Measurements from ENCODE around the gene TTC32.
"Not testable (repeated sequence)": the region's sequence is repeated elsewhere in the genome, so short reads cannot be mapped to it uniquely, and the experiment has no call there.

The TTC32 gene

GRCh38 chr2:19887510-19887909, 14.3 kb downstream of the TTC32 start:
- Mint-ChIP-seq H3K4me3 (no peak overlapping the region), H3K27ac (no peak overlapping the region), H3K4me1 (peaks cover 22% of the 10 kb centered on the region), H3K27me3 (no peaks in the 10 kb centered on the region), H3K9me3 (peaks cover 4% of the 10 kb centered on the region), H3K36me3 (peaks cover 22% of the 10 kb centered on the region)
- ATAC-seq = no peak

GRCh38 chr2:19886261-19886660, 15.5 kb downstream of the TTC32 start:
- H3K36me3 Mint-ChIP-seq = peaks cover 15% of the 10 kb centered on the region
- H3K4me1 Mint-ChIP-seq = peaks cover 15% of the 10 kb centered on the region
- H3K9me3 Mint-ChIP-seq = no peaks in the 10 kb centered on the region
- ATAC-seq = no peak
- no peak overlapping the region for H3K27ac Mint-ChIP-seq
- no peak overlapping the region for H3K4me3 Mint-ChIP-seq
- no peaks in the 10 kb centered on the region for H3K27me3 Mint-ChIP-seq

- Mint-ChIP-seq H3K27ac (no peak overlapping the region), H3K4me3 (no peak overlapping the region), H3K27me3 (no peaks in the 10 kb centered on the region), H3K4me1 (peaks cover 20% of the 10 kb centered on the region), H3K36me3 (peaks cover 15% of the 10 kb centered on the region), H3K9me3 (no peaks in the 10 kb centered on the region)
- ATAC-seq = no peak
Measured at GRCh38 chr2:19885791-19886190, 16.0 kb downstream of the TTC32 start.

GRCh38 chr2:19883971-19884720, 17.6 kb downstream of the TTC32 start:
- no peak for ATAC-seq
- H3K4me1 Mint-ChIP-seq = peaks cover 24% of the 10 kb centered on the region
- no peak overlapping the region for H3K27ac Mint-ChIP-seq

GRCh38 chr2:19883486-19883885, 18.3 kb downstream of the TTC32 start:
- ATAC-seq = no peak
- Mint-ChIP-seq H3K4me1 (peaks cover 27% of the 10 kb centered on the region), H3K27me3 (no peaks in the 10 kb centered on the region), H3K4me3 (no peak overlapping the region), H3K27ac (no peak overlapping the region), H3K9me3 (no peaks in the 10 kb centered on the region), H3K36me3 (no peaks in the 10 kb centered on the region)

More at GRCh38 chr2:19883971-19884720, 17.6 kb downstream of the TTC32 start:
- Mint-ChIP-seq H3K4me3 (no peak overlapping the region), H3K27me3 (no peaks in the 10 kb centered on the region), H3K36me3 (no peaks in the 10 kb centered on the region), H3K9me3 (no peaks in the 10 kb centered on the region)

GRCh38 chr2:19882286-19882685, 19.5 kb downstream of the TTC32 start:
- H3K9me3 Mint-ChIP-seq = no peaks in the 10 kb centered on the region
- peaks cover 27% of the 10 kb centered on the region for H3K4me1 Mint-ChIP-seq
- no peaks in the 10 kb centered on the region for H3K36me3 Mint-ChIP-seq
- no peak for ATAC-seq
- no peak overlapping the region for H3K27ac Mint-ChIP-seq
- H3K27me3 Mint-ChIP-seq = no peaks in the 10 kb centered on the region
- no peak overlapping the region for H3K4me3 Mint-ChIP-seq

- no peaks in the 10 kb centered on the region for H3K9me3 Mint-ChIP-seq
- no peaks in the 10 kb centered on the region for H3K27me3 Mint-ChIP-seq
- no peak overlapping the region for H3K27ac Mint-ChIP-seq
- no peak for ATAC-seq
- H3K4me1 Mint-ChIP-seq = peaks cover 27% of the 10 kb centered on the region
- peaks cover 2% of the 10 kb centered on the region for H3K36me3 Mint-ChIP-seq
- no peak overlapping the region for H3K4me3 Mint-ChIP-seq
Measured at GRCh38 chr2:19881908-19882265, 19.9 kb downstream of the TTC32 start.

GRCh38 chr2:19881221-19881907, 20.4 kb downstream of the TTC32 start:
- ATAC-seq = no peak
- no peak overlapping the region for H3K4me3 Mint-ChIP-seq
- peaks cover 27% of the 10 kb centered on the region for H3K4me1 Mint-ChIP-seq
- H3K36me3 Mint-ChIP-seq = peaks cover 6% of the 10 kb centered on the region
- no peaks in the 10 kb centered on the region for H3K9me3 Mint-ChIP-seq
- H3K27me3 Mint-ChIP-seq = no peaks in the 10 kb centered on the region
- H3K27ac Mint-ChIP-seq = no peak overlapping the region

- not testable (repeated sequence) for H3K9me3 Mint-ChIP-seq, H3K27ac Mint-ChIP-seq, H3K36me3 Mint-ChIP-seq, H3K27me3 Mint-ChIP-seq, ATAC-seq, H3K4me3 Mint-ChIP-seq
- H3K4me1 Mint-ChIP-seq = peaks cover 19% of the 10 kb centered on the region
Measured at GRCh38 chr2:19880191-19880590, 21.6 kb downstream of the TTC32 start.

- ATAC-seq = no peak
- Mint-ChIP-seq H3K27me3 (no peaks in the 10 kb centered on the region), H3K4me1 (peaks cover 19% of the 10 kb centered on the region), H3K36me3 (peaks cover 9% of the 10 kb centered on the region), H3K27ac (no peak overlapping the region), H3K9me3 (no peaks in the 10 kb centered on the region), H3K4me3 (no peak overlapping the region)
Measured at GRCh38 chr2:19879120-19879519, 22.7 kb downstream of the TTC32 start.

GRCh38 chr2:19878268-19879046, 23.3 kb downstream of the TTC32 start:
- no peak for ATAC-seq
- Mint-ChIP-seq H3K27ac (no peak overlapping the region), H3K36me3 (peaks cover 11% of the 10 kb centered on the region), H3K4me1 (peaks cover 19% of the 10 kb centered on the region), H3K9me3 (no peaks in the 10 kb centered on the region), H3K27me3 (no peaks in the 10 kb centered on the region), H3K4me3 (no peak overlapping the region)

- no peak overlapping the region for H3K4me3 Mint-ChIP-seq
- H3K27ac Mint-ChIP-seq = no peak overlapping the region
- no peaks in the 10 kb centered on the region for H3K9me3 Mint-ChIP-seq
- H3K4me1 Mint-ChIP-seq = peaks cover 19% of the 10 kb centered on the region
- peaks cover 11% of the 10 kb centered on the region for H3K36me3 Mint-ChIP-seq
- no peak for ATAC-seq
- H3K27me3 Mint-ChIP-seq = no peaks in the 10 kb centered on the region
Measured at GRCh38 chr2:19876751-19877150, 25.0 kb downstream of the TTC32 start.

GRCh38 chr2:19875280-19875679, 26.5 kb downstream of the TTC32 start:
- Mint-ChIP-seq H3K36me3 (peaks cover 11% of the 10 kb centered on the region), H3K4me1 (peaks cover 9% of the 10 kb centered on the region), H3K9me3 (no peaks in the 10 kb centered on the region), H3K27ac (no peak overlapping the region), H3K27me3 (no peaks in the 10 kb centered on the region), H3K4me3 (no peak overlapping the region)
- ATAC-seq = no peak

GRCh38 chr2:19874726-19875125, 27.1 kb downstream of the TTC32 start:
- no peak overlapping the region for H3K4me3 Mint-ChIP-seq
- ATAC-seq = no peak
- H3K9me3 Mint-ChIP-seq = no peaks in the 10 kb centered on the region
- peaks cover 10% of the 10 kb centered on the region for H3K4me1 Mint-ChIP-seq
- no peak overlapping the region for H3K27ac Mint-ChIP-seq
- no peaks in the 10 kb centered on the region for H3K27me3 Mint-ChIP-seq
- peaks cover 11% of the 10 kb centered on the region for H3K36me3 Mint-ChIP-seq

- Mint-ChIP-seq H3K27me3 (no peaks in the 10 kb centered on the region), H3K9me3 (no peaks in the 10 kb centered on the region), H3K4me3 (no peak overlapping the region), H3K36me3 (peaks cover 11% of the 10 kb centered on the region), H3K27ac (no peak overlapping the region), H3K4me1 (peaks cover 19% of the 10 kb centered on the region)
- no peak for ATAC-seq
Measured at GRCh38 chr2:19873014-19873413, 28.8 kb downstream of the TTC32 start.

All from stimulated activated memory B cell treated with anti-CD40 and anti-IgM and Interleukin-4, amounts not matched to agents 10 μg/mL and 1 μg/mL and 100 μg/mL, for 72 hours (primary cell).